Skin epidermis (tissue), 12 donors: ENCODE measurements around the gene TEKT5.

Experiments used
- H3K27ac ChIP-seq, 21 experiments: fragments of 200-600 bp; sonication (generic) in 11 of 21; one replicate each; pipeline ENCODE4 v1.5.0; 2020; ENCODE audit warnings: mild to moderate bottlenecking in 3 of 21, inconsistent platforms in 2 of 21, moderate library complexity in 2 of 21
- H3K4me3 ChIP-seq, 7 experiments: fragments of 200-600 bp; sonication (generic) in 2 of 7; one replicate each; pipeline ENCODE4 v1.5.0; 2020; ENCODE audit warnings: inconsistent platforms in 2 of 7, mild to moderate bottlenecking in 2 of 7, moderate library complexity in 1 of 7

Gene TEKT5

GRCh38 chr16:10616756-10617640, 77.7 kb downstream of the TEKT5 start:
- peak overlapping the region in 20 of 21 experiments; percentile 8 to 92 (median 72) for H3K27ac ChIP-seq
- H3K4me3 ChIP-seq = peak overlapping the region in 2 of 7 experiments; percentile 14

GRCh38 chr16:10616419-10616755, 78.3 kb downstream of the TEKT5 start:
- H3K4me3 ChIP-seq = peak overlapping the region in 1 of 7 experiments; percentile 14
- H3K27ac ChIP-seq = peak overlapping the region in 19 of 21 experiments; percentile 8 to 92 (median 73)

GRCh38 chr16:10614685-10615084, 80.0 kb downstream of the TEKT5 start:
- Histone ChIP-seq H3K4me3 (no peak overlapping the region), H3K27ac (no peak overlapping the region)

- Histone ChIP-seq H3K4me3 (no peak overlapping the region), H3K27ac (no peak overlapping the region)
These were observed 80.8 kb downstream of the TEKT5 start for GRCh38 chr16:10613785-10614485.

- H3K27ac ChIP-seq = no peak overlapping the region
- H3K4me3 ChIP-seq = no peak overlapping the region
These were observed 82.0 kb downstream of the TEKT5 start for GRCh38 chr16:10612649-10613179.

GRCh38 chr16:10611825-10612342, 82.8 kb downstream of the TEKT5 start:
- H3K27ac ChIP-seq = no peak overlapping the region
- H3K4me3 ChIP-seq = no peak overlapping the region

DNA sequence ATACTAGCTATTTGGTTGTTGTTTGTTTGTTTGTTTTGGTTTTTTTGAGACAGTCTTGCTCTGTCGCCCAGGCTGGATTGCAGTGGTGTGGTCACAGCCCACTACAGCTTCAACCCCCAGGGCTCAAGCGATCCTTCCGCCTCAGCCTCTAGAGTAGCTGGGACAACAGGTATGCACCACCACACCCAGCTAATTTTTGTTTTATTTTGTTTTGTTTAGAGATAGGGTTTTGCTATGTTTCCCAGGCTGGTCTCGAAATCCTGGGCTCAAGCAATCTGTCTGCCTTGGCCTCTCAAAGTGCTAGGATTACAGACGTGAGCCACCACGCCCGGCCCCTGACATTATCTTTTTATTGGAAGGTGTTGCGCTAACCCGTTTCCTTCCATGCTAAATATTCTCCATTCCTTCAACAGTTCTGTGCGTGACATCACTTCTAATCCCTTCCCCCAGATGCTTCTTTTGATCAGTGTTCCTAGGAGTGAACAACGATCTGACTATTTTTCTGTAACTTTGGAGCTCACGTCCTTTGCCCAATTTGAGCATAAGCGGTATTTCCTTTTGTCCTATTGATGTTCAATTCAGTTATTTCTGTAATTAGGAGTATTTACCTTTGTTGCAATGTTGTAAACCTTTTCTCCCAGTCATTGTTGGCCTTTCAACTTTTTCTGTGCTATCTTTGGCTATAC, 84.1 kb downstream of the TEKT5 start:
- Histone ChIP-seq H3K4me3 (no peak overlapping the region), H3K27ac (peak overlapping the region in 1 of 21 experiments; percentile 27)

DNA sequence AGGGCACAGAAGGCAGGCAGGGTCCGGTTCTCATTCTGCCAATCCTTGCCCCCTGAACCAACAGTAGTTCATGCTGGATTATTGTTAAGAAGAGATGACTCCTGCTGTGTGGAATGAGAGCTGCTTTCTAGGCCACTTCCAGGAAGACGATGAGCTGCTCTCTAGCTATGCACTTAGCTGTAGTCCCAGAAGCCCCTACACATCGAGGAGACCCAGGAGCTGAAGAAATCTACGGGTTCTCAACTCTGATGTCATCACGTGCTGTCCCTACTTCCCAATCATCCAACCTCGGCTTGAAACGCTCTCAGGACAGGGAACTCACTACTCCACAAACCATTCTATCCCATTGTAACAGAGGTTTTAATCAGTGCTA, 85.3 kb downstream of the TEKT5 start:
- H3K4me3 ChIP-seq = no peak overlapping the region
- peak overlapping the region in 5 of 21 experiments; percentile 11 to 63 (median 39) for H3K27ac ChIP-seq

DNA sequence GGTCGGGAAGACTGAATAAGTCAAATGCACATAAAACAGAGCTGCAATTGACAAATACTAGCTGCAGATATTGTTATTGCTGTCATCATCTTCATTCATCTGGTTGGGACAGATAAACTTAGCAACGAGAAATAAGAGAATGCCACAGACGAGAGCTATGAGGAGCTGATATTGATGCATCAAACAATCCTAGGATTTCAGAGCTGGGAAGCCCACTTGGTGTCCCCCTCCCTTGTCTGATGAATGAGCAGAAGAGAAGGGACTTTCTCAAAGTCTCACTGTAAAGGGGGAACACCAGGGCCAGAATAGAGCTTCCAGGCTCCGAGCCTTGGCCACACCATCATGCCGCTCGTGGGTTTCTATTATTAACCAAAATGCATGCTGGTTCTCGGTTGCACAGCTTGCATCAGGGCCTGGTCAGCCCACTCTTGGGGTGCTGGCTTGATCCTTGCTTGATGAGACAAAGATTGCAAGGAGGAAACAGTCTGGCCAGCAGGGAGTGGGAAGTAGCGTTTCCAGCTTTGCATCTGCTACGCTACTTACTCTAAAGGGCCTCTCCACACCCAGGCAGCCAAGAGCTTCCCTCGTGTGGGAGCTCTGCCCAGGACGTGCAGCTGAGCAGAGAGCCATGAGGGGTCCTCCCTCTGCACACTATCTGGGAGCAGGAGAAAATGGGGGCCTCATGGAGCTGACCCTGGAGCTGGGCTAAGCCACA, 85.9 kb downstream of the TEKT5 start:
- Histone ChIP-seq H3K4me3 (no peak overlapping the region), H3K27ac (peak overlapping the region in 4 of 21 experiments; percentile 5 to 57 (median 32))

GRCh38 chr16:10607157-10607556, 87.6 kb downstream of the TEKT5 start:
- Histone ChIP-seq H3K27ac (no peak overlapping the region), H3K4me3 (no peak overlapping the region)

DNA sequence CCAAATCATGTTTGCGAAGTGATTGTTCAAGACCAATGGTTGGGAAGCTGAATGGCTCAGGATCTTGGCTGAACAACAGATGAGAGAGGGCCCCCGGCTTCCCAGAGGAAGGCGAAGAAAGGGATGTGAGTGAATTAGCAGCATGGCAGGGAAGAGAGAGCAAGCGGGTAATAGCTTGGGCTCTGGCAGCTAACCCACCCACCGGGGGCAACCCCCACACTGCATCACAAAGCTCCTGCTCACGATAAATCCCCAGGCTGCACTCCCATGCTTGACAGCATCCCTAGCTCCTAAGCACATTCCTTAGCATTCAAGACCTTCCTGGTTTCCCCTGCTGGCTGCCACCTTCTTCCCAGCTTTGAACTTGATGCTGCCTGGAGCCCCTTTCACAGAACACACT, 88.1 kb downstream of the TEKT5 start:
- Histone ChIP-seq H3K27ac (no peak overlapping the region), H3K4me3 (no peak overlapping the region)

DNA sequence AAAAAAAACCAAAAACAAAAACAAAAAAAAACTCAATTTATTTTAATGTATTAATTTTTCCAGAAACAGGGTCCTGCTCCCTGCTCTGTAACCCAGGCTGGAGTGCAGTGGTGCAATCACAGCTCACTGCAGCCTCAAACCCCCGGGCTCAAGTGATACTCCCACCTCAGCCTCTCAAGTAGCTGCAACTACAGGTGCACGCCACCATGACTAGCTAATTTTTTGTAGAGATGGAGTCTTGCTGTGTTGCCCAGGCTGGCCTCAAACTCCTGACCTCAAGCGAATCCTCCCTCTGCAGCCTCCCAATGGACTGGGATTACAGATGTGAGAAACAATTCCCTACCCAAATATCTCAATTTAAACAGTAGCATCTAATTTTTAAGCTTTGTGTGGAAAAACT, 89.1 kb downstream of the TEKT5 start:
- H3K4me3 ChIP-seq = no peak overlapping the region
- no peak overlapping the region for H3K27ac ChIP-seq

DNA sequence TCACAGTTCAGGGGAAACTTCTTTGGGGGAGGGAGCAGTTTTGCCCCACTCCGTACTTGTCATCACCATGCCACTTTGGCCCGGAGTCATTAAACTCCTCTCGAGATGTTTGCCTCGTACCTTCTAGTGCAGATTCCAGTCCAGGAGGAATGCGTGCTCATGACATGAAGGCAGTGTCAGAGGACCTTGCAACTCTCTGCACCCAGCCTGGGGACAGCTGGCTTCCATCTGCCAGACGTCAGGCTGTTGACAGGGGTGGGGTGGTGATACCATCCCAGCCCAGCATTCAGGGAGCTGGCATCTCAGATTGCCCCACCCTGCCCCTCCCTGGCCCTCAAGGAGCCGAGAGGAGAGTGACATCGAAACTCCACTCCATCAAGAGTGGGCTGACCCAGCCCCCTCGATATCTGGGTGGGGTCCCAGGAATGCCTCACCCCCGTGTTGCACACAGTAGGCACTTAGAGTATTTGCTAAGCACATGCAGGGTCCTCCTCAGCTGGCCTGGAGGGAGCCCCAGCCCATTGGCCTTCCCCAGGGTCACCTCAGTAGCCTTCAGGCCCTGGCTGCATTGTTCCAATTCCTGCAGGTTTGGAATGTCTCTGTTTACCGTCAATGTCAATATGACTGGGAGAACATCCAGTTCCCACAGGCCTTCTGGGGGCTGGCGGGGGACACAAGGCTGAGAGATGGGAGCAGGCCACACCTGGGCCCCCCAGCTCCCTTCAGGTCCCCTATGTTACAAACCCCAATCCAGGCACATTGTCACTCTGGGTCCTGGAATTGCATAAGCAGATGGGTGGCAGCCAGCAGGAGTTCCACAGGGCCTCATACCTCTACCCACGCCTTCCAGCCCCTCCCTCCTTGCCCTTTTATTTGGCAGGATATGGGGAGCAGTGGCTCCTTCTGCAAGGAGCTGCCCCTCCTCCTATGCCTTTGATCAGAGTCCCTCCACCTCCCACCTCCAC, 93.0 kb downstream of the TEKT5 start:
- peak overlapping the region in 19 of 21 experiments; percentile 5 to 82 (median 58) for H3K27ac ChIP-seq
- no peak overlapping the region for H3K4me3 ChIP-seq

DNA sequence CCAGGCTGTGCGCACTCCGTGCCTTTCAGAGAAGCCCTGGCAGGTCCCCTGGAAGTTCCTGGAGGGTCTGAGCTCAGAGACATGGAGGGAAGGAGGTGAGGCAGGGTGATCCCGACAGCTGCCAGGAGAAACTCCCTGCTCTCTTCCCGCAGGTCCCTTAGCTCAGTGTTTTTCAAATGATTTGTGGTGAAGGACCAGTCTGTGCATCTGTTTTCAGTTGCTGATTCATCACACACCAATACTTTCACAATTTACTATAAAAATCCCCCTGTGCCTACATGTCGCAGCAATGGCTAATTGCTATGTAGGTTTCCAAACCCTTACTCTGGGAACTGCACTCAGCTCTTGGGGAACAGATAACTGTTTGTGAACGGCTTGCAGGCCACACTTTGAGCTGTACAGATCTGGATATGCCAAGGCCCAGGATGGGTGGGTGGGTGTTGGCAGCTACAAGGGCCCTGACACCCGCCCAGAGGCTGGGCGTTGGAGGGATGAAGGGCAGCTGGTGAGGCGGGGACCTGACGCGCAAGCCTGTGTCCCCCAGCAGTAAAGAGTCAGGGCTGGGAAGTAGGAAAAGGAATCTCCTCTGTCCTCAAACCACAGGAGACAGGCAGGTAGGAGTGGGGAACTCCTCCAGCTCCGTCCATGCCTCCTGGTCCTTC, 93.8 kb downstream of the TEKT5 start:
- H3K27ac ChIP-seq = peak overlapping the region in 20 of 21 experiments; percentile 12 to 82 (median 58)

DNA sequence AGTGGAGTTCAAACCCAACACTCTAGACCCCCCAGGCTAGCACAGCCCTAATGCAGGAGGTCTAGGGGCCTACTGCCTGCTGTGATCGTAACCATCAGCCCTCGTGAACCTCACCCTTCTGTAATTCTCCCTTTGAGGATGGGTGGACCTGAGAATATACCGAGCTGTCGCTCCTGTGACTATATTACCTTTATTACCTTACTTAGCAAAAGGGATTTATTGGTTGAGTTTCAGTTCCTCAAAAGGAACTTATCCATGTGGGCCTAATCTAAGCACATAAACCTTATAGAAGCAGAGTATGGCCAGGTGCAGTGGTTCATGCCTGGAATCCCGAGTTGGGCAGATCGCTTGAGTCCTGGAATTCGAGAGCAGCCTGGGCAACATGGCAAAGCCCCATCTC, 95.1 kb downstream of the TEKT5 start:
- Histone ChIP-seq H3K4me3 (no peak overlapping the region), H3K27ac (peak overlapping the region in 4 of 21 experiments; percentile 3 to 82 (median 12))

More for the DNA sequence above, 93.8 kb downstream of the TEKT5 start:
- H3K4me3 ChIP-seq = no peak overlapping the region

DNA sequence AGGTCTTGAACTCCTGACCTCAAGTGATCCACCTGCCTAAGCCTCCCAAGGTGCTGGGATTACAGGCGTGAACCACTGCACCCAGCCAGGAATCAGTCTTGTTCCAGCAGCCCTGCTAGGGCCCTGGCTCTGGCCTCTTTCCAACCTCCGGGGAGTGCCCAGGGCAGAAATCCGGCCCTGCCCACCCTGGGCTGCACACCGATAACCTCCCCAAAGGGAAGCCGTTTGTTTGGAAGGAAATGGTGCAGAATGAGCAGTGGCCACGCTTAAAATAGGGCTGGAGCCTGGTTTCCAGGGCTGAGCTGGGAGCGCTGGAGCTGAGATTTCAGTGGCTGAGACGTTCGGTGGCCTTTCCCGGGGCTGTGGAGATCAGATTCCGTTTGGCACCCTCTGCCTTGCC, 96.6 kb downstream of the TEKT5 start:
- no peak overlapping the region for H3K4me3 ChIP-seq
- H3K27ac ChIP-seq = peak overlapping the region in 6 of 21 experiments; percentile 2 to 55 (median 40)

DNA sequence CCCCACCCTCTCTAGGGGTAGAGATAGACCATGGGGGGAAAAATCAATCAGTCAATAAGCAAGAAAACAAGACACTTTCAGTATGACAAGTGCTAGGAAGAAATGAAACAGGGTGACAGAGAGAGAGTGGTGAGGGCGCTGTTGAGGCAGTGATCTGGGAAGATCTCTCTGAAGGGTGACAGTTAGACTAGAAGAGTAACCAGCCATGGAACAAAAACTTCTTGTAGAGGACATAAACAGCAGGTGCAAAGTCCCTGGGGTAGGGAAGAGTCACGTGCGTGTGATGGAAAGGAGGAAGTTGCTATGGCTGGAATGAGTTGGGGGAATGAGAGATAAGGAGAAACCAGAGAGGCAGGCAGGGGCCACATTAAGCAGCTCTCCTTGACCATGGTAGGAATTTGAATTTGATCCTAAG, 97.5 kb downstream of the TEKT5 start:
- no peak overlapping the region for H3K4me3 ChIP-seq
- H3K27ac ChIP-seq = no peak overlapping the region
